AG09309 (cell line): ENCODE measurements around the gene EYS.

Experiments
- DNase-seq: peaks from one replicate; pipeline ENCODE4 v3.0.0-alpha.2; 2010; ENCODE audit warnings: low read depth
- H3K4me3 ChIP-seq: 2 replicates; pipeline ENCODE4 v1.5.1; 2011; ENCODE audit warnings: mild to moderate bottlenecking, low read depth, low read length, moderate library complexity; ENCODE audit not compliant: control insufficient read depth
- CTCF ChIP-seq: IDR thresholded peaks from 2 replicates; pipeline ENCODE4 v1.5.1; 2011; ENCODE audit warnings: mild to moderate bottlenecking, low read depth, low read length, inconsistent platforms; ENCODE audit not compliant: insufficient read depth, control insufficient read depth; ENCODE audit errors: missing control alignments

EYS gene

GRCh38 chr6:65113581-65113980, 593.4 kb downstream of the EYS start:
- no peak for DNase-seq
- H3K4me3 ChIP-seq, result no peak overlapping the region
- no peak for TF ChIP-seq CTCF

- no peak overlapping the region for H3K4me3 ChIP-seq
- no peak for TF ChIP-seq CTCF
- no peak for DNase-seq
Observed at GRCh38 chr6:65112435-65112834, 594.6 kb downstream of the EYS start.

DNA sequence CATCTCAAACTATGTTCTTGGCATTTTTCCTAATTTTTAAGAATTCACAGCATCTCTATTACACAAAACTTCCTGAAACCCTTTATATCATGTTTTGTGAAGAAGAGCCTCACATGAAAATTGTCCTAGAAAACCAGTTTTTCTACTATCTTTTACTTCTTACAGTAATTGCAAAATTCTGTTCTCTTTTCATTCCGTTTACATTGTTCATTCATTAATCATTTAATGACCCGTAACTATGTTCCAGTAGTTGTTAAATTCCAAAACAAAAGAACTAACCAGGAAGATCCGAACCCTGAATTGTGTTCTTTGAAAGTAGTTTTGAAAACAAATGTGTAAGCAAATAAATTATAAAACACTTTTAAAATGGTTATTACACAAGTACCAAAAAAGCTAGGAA, 597.0 kb downstream of the EYS start:
- no peak for DNase-seq
- no peak overlapping the region for H3K4me3 ChIP-seq
- TF ChIP-seq CTCF, result no peak

DNA sequence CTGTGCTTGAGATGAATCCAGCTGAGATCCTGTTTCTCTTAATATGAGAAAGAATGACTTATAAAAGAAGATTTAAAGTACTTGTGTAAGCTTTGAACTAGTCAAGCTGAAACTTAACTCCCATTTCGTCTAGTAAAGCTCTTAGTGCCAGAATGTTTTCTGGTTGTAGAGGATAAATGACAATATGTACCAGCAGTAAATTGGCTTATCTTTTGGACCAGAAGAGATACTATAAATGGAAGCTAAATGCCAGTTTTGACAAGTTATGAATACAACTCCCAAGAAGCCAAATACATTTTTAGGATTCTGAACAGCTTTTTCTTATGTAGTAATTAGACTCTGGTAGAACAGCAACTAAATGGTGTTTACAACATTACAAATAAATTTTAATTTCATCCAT, 608.7 kb downstream of the EYS start:
- TF ChIP-seq CTCF, result no peak
- no peak for DNase-seq
- H3K4me3 ChIP-seq, result no peak overlapping the region

GRCh38 chr6:65091561-65091960, 615.5 kb downstream of the EYS start:
- H3K4me3 ChIP-seq, result no peak overlapping the region
- no peak for DNase-seq
- TF ChIP-seq CTCF, result no peak

GRCh38 chr6:65088575-65088974, 618.5 kb downstream of the EYS start:
- no peak for DNase-seq
- H3K4me3 ChIP-seq, result no peak overlapping the region
- TF ChIP-seq CTCF, result no peak

GRCh38 chr6:65081756-65082155, 625.3 kb downstream of the EYS start:
- no peak for DNase-seq
- H3K4me3 ChIP-seq, result no peak overlapping the region
- no peak for TF ChIP-seq CTCF
